ENCODE results near the gene ATP6V1B1.

Gene ATP6V1B1

DNA sequence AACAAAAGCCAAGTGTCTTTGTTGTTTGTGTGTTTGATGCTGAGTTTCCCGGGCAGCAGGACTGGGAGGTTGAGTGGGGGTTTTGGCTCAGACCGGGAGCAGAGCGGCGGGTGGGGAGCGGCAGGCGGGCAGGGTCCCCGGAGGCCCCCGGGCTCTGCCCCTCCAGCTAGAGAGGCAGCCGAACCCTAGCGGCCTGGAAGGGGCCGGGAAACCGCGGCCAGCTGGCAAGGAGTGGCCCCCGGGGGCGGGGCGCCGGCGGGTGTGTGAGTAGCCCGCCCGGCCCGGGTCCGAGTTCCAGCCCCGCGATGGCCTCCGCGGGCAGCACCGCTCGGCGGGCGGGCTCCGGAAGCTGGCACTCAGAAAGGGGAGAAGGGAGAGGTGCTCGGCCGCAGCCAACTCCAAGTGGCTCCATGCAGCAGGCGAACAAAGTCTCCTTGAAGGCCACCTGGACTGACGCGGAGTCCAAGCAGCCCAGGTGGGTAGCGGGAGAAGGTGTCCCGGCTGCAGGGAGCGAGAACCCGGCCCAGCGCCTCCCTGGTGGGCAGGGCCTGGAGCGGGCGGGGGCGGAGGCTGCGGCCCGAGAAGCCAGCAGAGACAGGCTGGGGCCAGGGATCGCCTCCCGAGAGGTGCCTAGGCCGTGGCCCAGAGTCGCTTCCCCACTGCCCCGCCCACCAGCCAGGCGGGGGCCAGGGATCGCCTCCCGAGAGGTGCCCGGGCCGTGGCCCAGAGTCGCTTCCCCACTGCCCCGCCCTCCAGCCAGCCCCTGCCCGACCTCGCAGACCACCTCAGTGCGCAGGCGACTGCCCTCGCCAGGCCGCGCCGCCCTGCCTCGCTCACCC, 42.9 kb downstream of the ATP6V1B1 start, which contains the start of gene ANKRD53:
TSS of gene ANKRD53 (plus strand) at position 290 of the 839 bp plus-strand sequence. CDS start at position 306, 16 bp downstream.
- peaks cover 5% of the 10 kb centered on the region for H3K36me3 Mint-ChIP-seq (ENCODE audit: low read depth)
- peaks cover 11% of the 10 kb centered on the region for H3K27me3 Mint-ChIP-seq (ENCODE audit: low read depth, poor library complexity)
- H3K4me3 Mint-ChIP-seq, result peak within 1 kb of the TSS; percentile 88
- peaks cover 42% of the 10 kb centered on the region for H3K4me1 Mint-ChIP-seq
- no peaks in the 10 kb centered on the region for H3K9me3 Mint-ChIP-seq
- no peak for TF ChIP-seq CTCF (IDR thresholded peaks at IDR 0.05)
- DNase-seq, result peak; percentile 87
- H3K27ac Mint-ChIP-seq, result no peak within 1 kb of the TSS

DNA sequence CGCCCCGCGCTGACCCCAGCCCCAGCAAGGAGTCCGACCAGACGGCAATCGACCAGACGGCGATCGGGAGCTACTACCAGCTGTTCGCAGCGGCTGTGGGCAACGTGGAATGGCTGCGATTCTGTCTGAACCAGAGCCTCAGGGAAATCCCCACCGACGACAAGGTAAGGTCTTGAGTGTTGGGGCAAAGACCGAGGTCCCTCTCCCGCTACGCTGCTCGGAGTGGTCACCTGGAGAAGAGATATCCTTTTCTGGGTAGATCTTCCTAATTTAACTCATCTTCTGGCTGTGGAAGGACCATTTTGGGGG, 43.4 kb downstream of the ATP6V1B1 start:
- Mint-ChIP-seq H3K9me3 (no peaks in the 10 kb centered on the region), H3K4me3 (peak overlapping the region; percentile 76), H3K27ac (no peak overlapping the region), H3K27me3 (ENCODE audit: low read depth, poor library complexity) (peaks cover 5% of the 10 kb centered on the region), H3K36me3 (ENCODE audit: low read depth) (peaks cover 5% of the 10 kb centered on the region), H3K4me1 (peaks cover 48% of the 10 kb centered on the region)
- no peak for TF ChIP-seq CTCF (IDR thresholded peaks at IDR 0.05)
- DNase-seq, result no peak

GRCh38 chr2:70979626-70980025, 43.9 kb downstream of the ATP6V1B1 start:
- no peak for DNase-seq
- H3K9me3 Mint-ChIP-seq, result no peaks in the 10 kb centered on the region
- H3K4me1 Mint-ChIP-seq, result peaks cover 50% of the 10 kb centered on the region
- H3K27ac Mint-ChIP-seq, result no peak overlapping the region
- peaks cover 5% of the 10 kb centered on the region for H3K36me3 Mint-ChIP-seq (ENCODE audit: low read depth)
- peaks cover 7% of the 10 kb centered on the region for H3K27me3 Mint-ChIP-seq (ENCODE audit: low read depth, poor library complexity)
- no peak for TF ChIP-seq CTCF (IDR thresholded peaks at IDR 0.05)
- H3K4me3 Mint-ChIP-seq, result peak overlapping the region; percentile 76

- no peak for TF ChIP-seq CTCF (IDR thresholded peaks at IDR 0.05)
- Mint-ChIP-seq H3K27me3 (ENCODE audit: low read depth, poor library complexity) (peaks cover 3% of the 10 kb centered on the region), H3K4me3 (no peak overlapping the region), H3K36me3 (ENCODE audit: low read depth) (peaks cover 8% of the 10 kb centered on the region), H3K9me3 (no peaks in the 10 kb centered on the region), H3K27ac (no peak overlapping the region), H3K4me1 (peaks cover 36% of the 10 kb centered on the region)
- DNase-seq, result no peak
These were observed 45.7 kb downstream of the ATP6V1B1 start for GRCh38 chr2:70981421-70981820.

DNA sequence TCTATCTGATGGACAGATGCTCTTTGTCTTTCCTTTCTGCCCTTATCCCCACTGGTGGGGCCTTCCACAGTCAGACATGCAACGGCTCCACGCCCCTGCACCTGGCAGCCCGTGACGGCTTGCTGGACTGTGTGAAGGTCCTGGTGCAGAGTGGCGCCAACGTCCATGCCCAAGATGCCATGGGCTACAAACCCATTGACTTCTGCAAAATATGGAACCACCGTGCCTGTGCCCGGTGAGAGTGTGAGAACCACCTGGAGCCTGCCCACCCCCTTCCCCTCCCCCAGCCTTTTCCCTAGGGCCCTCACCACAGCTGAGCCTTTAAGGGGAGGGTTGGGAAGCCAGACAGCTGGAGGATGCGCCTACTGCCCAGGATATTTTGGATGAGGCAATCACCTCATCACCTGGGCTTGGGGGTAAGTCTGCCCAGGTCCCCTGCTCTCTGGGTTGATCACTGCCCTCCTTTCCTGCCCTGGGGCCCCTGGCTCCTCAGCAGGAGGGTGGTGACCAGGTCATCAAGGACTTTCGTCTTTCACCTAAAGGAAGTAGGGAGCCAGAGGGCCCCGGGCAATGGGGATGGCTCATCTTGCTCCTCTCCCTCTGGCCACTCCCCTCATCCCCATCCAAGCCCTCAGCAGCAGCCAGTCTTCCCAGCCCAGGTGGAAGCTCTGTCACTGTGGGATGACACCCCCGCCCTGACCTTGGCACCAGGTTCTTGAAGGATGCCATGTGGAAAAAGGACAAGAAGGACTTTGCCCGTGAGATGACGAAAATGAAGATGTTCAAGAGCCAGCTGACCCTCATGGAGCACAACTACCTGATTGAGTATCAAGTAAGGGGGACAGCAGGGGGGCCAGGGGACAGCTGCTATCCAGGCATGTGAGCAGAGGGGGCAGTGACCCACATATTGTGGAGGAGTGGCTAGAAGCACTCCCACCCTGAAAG, 46.4 kb downstream of the ATP6V1B1 start:
- no peak for DNase-seq
- Mint-ChIP-seq H3K27ac (no peak overlapping the region), H3K36me3 (ENCODE audit: low read depth) (peaks cover 13% of the 10 kb centered on the region), H3K4me1 (peaks cover 31% of the 10 kb centered on the region), H3K27me3 (ENCODE audit: low read depth, poor library complexity) (peaks cover 3% of the 10 kb centered on the region), H3K9me3 (no peaks in the 10 kb centered on the region), H3K4me3 (no peak overlapping the region)
- TF ChIP-seq CTCF (IDR thresholded peaks at IDR 0.05), result no peak

Measured in nephron progenitor cell (in vitro differentiated cells).